HG03135 (cell line): ENCODE measurements around the gene MSTN.
A peak's percentile ranks its signal among the peaks of the same experiment; 100 is the strongest.
"Not testable (repeated sequence)": the region's sequence is repeated elsewhere in the genome, so short reads cannot be mapped to it uniquely, and the experiment has no call there.

Experiments used
- ATAC-seq: cut with Tn5 transposase; IDR thresholded peaks from one replicate; pipeline ENCODE4 v1.9.1; 2021; ENCODE audit warnings: mild to moderate bottlenecking, moderate library complexity; ENCODE audit not compliant: unreplicated experiment

MSTN gene

DNA sequence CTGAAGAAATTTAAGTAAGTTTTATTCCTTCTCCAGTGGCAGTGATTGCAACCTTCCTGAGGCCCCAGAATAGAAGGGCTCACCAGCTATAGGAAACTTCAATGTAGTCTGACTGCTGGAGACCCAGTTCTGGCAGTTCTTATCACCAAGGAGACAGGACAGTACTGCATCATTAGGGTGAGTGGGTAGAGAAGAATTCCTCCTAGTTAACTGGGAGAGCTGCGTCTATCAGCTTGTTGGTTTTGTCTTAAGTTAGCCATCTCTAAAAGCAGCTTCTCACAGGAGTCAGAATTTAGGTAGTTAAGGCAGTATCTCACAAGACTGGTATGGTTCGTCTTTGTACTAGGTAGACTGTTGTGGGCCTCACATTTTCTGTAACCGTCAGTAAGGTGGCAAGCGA, 3.3 kb upstream of the MSTN start:
- ATAC-seq: no peak

- no peak for ATAC-seq
These were observed 1.1 kb upstream of the MSTN start for GRCh38 chr2:190063624-190064023.

GRCh38 chr2:190062053-190062452, 476 bp downstream of the MSTN start:
- ATAC-seq: no peak

- ATAC-seq: no peak
These were observed 1.9 kb downstream of the MSTN start for GRCh38 chr2:190060626-190061025.

DNA sequence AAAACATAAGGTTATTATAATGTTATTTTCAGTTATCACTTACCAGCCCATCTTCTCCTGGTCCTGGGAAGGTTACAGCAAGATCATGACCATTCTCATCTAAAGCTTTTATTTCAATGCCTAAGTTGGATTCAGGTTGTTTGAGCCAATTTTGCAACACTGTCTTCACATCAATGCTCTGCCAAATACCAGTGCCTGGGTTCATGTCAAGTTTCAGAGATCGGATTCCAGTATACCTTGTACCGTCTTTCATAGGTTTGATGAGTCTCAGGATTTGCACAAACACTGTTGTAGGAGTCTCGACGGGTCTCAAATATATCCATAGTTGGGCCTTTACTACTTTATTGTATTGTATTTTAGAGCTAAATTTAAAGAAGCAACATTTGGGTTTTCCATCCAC, 2.5 kb downstream of the MSTN start:
- ATAC-seq: no peak

GRCh38 chr2:190053426-190053825, 9.1 kb downstream of the MSTN start:
- no peak for ATAC-seq

- no peak for ATAC-seq
These were observed 10.2 kb downstream of the MSTN start for GRCh38 chr2:190052307-190052706.

GRCh38 chr2:190051223-190051622, 11.3 kb downstream of the MSTN start:
- no peak for ATAC-seq

GRCh38 chr2:190050001-190050400, 12.5 kb downstream of the MSTN start:
- ATAC-seq: no peak

- no peak for ATAC-seq
These were observed 17.7 kb downstream of the MSTN start for GRCh38 chr2:190044866-190045265.

GRCh38 chr2:190043441-190043840, 19.1 kb downstream of the MSTN start:
- no peak for ATAC-seq

GRCh38 chr2:190036071-190036470, 26.5 kb downstream of the MSTN start:
- no peak for ATAC-seq

GRCh38 chr2:190034417-190034816, 28.1 kb downstream of the MSTN start:
- not testable (repeated sequence) for ATAC-seq

DNA sequence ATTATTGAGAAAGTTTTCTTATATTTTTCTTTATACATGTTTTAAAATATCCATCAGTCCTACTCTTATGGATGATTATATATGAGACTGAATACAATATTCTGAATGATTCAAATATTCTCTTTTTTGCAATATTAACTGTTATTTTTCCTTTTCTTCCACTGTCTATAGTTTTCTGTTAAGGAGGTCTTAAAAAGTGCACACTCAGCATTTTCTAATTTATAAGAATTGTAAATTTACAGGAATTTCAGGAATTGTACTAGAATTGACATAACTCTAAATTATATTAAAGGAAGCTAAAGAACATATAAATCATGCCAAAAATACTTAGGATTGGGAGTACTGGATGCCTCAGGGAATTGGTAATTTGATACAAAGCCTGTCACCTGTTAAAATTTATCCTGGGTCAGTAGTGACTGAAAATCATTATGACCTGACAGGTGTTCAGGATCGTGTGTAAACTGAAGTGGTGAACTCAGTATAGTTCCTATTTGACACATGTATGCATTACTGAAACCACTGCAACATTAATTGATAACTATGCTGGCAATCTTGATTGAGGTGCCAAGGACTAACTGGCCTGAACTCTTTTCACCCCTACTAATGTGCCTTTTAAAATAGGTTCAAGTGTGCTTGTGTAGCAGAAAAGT, 30.4 kb downstream of the MSTN start:
- ATAC-seq: no peak

GRCh38 chr2:190023860-190024259, 38.7 kb downstream of the MSTN start:
- ATAC-seq: peak; percentile 76

GRCh38 chr2:190020720-190021119, 41.8 kb downstream of the MSTN start:
- ATAC-seq: no peak

GRCh38 chr2:190017837-190018236, 44.7 kb downstream of the MSTN start:
- ATAC-seq: no peak

GRCh38 chr2:190015969-190016368, 46.6 kb downstream of the MSTN start:
- not testable (repeated sequence) for ATAC-seq
